GM15510 (cell line): ENCODE data around the gene ARPP21.

Experiments used
- POLR2A ChIP-seq: IDR thresholded peaks from 3 replicates; pipeline ENCODE4 v1.6.1; 2011; ENCODE audit warnings: borderline replicate concordance; ENCODE audit not compliant: insufficient read length; ENCODE audit errors: extremely low read depth

Gene ARPP21

DNA sequence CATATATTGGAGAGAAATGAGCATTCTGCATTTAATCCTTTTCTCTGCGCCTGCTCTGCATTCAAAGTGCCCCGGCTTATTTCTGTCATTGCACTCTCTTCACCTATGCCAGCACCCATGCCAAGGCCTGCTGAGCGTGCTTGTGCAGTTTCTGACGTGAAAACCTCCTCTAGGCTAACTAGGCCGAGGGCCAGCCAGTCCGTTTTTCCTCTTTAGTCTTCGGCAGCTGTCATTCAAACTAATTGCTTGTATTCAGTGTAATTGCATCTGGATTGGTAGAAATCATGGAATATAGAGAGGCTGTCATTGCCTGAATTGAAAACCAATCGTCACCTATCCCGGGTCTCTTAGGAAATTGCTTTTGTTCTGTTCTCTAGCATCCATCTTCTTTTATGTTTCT, 94.0 kb downstream of the ARPP21 start:
- TF ChIP-seq POLR2A: no peak

DNA sequence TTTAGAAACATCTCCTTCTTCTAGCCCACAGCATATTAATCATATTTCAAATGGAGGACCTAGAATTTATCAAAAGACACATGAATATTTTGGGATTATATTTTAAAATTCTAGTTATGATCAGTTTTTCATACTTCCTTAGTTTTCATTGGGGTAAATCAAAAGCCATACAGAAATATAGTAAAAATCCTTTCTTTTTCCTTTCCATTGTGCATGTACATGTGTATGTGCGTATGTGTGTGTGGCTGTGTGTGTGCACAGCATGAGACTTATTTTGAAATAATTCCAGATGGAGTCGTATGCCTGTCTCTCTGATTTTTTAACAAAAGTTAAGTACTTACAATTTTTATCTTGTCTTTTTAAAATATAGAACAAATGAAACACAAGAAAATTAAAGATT, 94.5 kb downstream of the ARPP21 start:
- TF ChIP-seq POLR2A: no peak

DNA sequence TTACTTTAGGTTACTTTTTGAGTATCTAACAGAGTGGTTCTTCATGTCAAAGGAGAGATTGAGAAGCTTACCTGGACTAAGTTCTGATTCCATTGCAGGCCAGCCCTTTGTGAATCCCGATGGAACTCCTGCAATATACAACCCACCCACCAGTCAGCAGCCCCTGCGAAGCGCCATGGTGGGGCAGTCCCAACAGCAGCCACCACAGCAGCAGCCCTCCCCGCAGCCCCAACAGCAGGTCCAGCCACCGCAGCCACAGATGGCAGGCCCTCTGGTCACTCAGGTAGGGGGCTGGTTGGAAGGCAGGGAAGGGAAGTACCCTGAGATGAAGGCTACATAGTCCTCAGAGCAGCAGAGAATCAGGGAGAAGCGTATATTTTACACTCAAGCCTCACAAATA, 97.8 kb downstream of the ARPP21 start:
- no peak for TF ChIP-seq POLR2A

DNA sequence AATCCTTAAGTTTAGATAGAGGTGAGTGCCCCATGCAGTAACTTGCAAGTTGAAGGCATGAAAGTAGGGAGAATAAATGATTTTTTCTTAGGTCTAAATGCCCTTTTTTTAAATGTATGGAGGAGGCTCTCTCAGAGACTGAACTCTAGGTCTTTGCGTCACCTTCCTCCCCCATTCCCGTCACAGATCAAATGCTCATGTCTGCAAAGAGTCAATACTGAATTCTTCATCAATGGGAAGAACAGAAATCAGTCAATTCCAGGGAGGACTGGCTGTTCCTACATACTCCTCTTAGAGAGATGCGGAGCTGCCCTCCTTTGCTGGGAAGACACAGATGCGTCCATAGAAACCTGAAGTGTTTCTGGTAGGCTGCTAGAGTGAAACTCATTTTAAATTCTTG, 98.2 kb downstream of the ARPP21 start:
- no peak for TF ChIP-seq POLR2A

- TF ChIP-seq POLR2A: no peak
Observed at GRCh38 chr3:35737934-35738706, 98.8 kb downstream of the ARPP21 start.

DNA sequence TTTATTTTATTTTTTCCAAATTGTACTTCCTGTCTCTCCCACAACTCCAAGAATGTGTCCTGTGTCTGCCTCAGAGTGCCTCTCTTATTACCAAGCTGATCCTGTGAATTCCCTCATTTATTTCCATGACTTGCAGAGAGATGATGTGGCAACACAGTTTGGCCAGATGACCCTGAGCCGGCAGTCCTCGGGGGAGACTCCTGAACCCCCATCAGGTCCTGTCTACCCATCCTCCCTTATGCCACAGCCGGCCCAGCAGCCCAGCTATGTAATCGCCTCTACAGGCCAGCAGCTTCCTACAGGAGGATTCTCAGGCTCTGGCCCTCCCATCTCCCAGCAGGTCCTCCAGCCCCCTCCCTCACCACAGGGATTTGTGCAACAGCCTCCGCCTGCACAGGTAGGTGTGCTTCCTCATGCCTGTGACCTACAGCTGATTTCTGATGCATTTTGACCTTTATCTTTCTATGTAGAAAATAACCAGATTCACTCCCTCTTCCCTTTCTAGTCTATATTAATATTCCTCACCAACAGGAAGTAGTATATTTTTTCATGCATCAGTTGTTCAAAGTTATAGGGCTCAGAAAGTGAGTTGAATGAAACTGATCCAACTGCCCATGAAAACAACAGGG, 100.0 kb downstream of the ARPP21 start:
- no peak for TF ChIP-seq POLR2A

- TF ChIP-seq POLR2A: no peak
Observed at GRCh38 chr3:35739964-35740527, 100.7 kb downstream of the ARPP21 start.

DNA sequence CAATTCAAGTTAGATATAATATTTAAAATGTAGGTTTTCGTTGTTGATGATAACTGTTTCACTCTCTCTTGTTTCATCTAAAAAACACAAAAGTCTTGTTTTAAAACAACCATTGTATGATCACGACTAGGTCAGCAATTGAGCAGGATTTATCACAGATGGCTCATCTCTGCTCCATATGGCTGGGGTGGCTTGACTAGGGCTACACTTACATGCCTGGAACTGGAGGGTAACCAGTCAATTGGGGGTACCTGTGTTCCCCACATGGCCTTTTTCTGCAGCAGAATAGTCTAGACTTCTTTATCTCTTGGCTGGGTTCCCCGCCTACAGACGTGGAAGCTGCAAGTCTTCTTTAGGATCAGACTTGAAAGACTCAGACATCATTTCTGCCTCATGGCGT, 103.9 kb downstream of the ARPP21 start:
- no peak for TF ChIP-seq POLR2A

GRCh38 chr3:35744419-35744818, 105.1 kb downstream of the ARPP21 start:
- TF ChIP-seq POLR2A: no peak

GRCh38 chr3:35745351-35745750, 106.0 kb downstream of the ARPP21 start:
- TF ChIP-seq POLR2A: no peak

DNA sequence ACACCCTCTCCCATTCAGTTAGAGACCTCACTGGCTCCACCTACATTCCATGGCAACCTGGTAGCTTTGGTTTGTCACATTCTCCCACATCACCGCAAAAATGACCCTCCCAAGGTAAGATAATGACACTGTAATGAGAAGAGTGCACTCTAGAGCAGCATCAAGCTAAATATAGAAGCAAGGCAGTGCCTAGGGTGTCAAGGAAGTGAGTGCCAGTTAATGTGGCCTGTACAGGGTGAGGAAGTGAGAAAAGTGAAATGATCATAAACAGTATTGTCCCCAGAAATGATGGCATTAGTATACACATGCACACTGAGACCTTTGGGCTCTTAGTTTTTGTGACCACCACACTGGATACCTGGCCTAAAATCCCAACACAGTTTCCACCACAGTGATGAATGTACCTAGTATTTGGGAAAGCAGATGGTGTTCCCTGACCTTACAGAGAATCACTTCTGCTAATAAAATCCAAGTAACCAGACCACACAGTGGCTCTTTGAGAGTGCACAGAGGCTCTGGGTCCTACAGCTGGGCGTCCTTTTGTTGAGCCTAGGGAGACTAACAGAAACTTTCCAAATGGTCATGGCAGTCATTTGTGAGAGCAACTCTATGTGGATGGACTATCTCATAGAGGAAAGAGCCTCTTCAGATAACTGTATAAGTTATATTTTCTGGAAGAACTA, 106.6 kb downstream of the ARPP21 start:
- TF ChIP-seq POLR2A: no peak

DNA sequence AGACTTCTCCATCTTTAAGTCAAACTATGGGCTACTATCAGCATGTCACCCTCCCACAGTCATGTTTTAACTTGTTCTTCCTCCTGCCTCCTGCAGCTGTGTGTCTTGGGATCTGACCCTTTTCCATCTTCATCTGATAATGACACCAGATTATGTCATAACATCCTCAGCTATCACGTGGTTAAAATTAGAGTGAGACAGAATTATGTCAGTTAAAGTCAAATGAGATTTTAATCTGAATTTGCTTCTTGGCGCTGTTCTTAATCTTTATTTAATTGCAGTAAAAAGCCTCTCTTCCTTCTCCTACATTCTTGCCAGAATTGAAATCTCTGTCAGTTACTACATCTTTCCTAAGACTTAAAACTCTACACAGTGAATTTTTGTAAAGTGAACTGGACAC, 107.2 kb downstream of the ARPP21 start:
- TF ChIP-seq POLR2A: no peak

GRCh38 chr3:35748144-35748543, 108.8 kb downstream of the ARPP21 start:
- TF ChIP-seq POLR2A: no peak

GRCh38 chr3:35751207-35751606, 111.9 kb downstream of the ARPP21 start:
- TF ChIP-seq POLR2A: no peak

DNA sequence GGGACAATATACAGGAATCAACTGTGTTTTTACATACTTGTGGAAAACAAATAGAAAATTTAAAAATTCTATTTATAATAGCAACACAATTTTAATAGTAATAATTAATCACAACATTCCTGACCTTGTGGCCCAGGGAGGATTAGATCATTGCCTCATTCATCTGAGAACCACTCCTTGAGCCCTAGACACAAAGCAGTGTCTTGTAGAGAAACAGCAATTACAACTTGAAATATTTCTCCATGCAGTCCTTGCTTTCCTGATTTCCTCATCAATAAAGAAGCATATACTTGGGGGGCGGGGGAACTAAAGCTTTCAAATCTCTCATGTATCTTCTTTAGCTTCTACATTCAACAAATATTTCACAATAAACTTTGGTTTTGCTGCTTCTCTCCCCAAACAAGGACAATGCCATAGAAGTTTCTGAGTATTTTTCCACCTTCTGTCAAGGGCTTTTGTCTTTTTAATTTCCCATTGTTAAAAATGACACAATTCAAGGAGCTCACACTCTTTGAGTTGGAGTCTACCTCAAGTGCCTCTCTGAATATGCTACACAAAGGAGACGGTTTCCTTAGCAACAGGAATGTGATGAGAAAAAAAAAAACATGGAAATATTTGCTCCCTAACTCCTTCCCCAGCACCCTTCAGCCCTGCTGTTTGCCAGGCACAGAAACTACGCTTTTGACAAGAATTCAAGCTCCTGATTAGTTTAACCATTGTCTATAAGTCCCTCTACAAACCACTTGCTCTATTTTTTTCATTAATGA, 118.8 kb downstream of the ARPP21 start:
- TF ChIP-seq POLR2A: no peak
